HG03095 (cell line): ENCODE data around the gene ABCB9.

Experiments used
- ATAC-seq: cut with Tn5 transposase; IDR thresholded peaks from one replicate; pipeline ENCODE4 v1.9.1; 2021; ENCODE audit warnings: moderate library complexity; ENCODE audit not compliant: unreplicated experiment

Gene ABCB9

GRCh38 chr12:122982477-122982815, 16.2 kb upstream of the ABCB9 start:
- ATAC-seq = no peak

- no peak for ATAC-seq
Observed at GRCh38 chr12:122981587-122982476, 15.6 kb upstream of the ABCB9 start.

GRCh38 chr12:122981036-122981471, 14.8 kb upstream of the ABCB9 start:
- ATAC-seq = peak; percentile 6

GRCh38 chr12:122980183-122981035, 14.1 kb upstream of the ABCB9 start, which contains the start of gene ARL6IP4:
ARL6IP4 (plus strand) TSS chr12:122980681; CDS start chr12:122981140, 459 bp downstream.
- peak; percentile 49 for ATAC-seq

- no peak for ATAC-seq
Observed at GRCh38 chr12:122979908-122980182, 13.6 kb upstream of the ABCB9 start.

GRCh38 chr12:122979001-122979907, 13.0 kb upstream of the ABCB9 start:
- ATAC-seq = no peak

- no peak for ATAC-seq
Observed at GRCh38 chr12:122978507-122978955, 12.3 kb upstream of the ABCB9 start.

GRCh38 chr12:122977655-122978392, 11.6 kb upstream of the ABCB9 start:
- ATAC-seq = no peak

- no peak for ATAC-seq
Observed at GRCh38 chr12:122977153-122977552, 10.9 kb upstream of the ABCB9 start.

- ATAC-seq = no peak
Observed at GRCh38 chr12:122976648-122976975, 10.3 kb upstream of the ABCB9 start.

- no peak for ATAC-seq
Observed at GRCh38 chr12:122975790-122976647, 9.8 kb upstream of the ABCB9 start.

GRCh38 chr12:122974892-122975789, 8.9 kb upstream of the ABCB9 start, which contains the start of gene OGFOD2:
OGFOD2 (plus strand) TSS chr12:122975244; CDS start chr12:122975252, 8 bp downstream.
- ATAC-seq = peak; percentile 51

GRCh38 chr12:122974274-122974891, 8.1 kb upstream of the ABCB9 start:
- ATAC-seq = peak; percentile 58

GRCh38 chr12:122969676-122970075, 3.4 kb upstream of the ABCB9 start:
- ATAC-seq = no peak

GRCh38 chr12:122968104-122968503, 1.8 kb upstream of the ABCB9 start:
- no peak for ATAC-seq

GRCh38 chr12:122966743-122967550, 684 bp upstream of the ABCB9 start:
- no peak for ATAC-seq

GRCh38 chr12:122965321-122965751, 927 bp downstream of the ABCB9 start:
- no peak for ATAC-seq
